AG04450 (cell line): ENCODE measurements around the gene MADD. TPM values are rescaled to one million over a fixed set of nuclear protein-coding genes. Genes with fewer than 3 reads are reported as not detected.

Experiments used
- CTCF ChIA-PET: fragments of 300-600, 350-600 bp; formaldehyde crosslinking; extraction: SDS; loops from one replicate; lab custom pipeline; 2022; ENCODE audit warnings: antibody characterized with exemption, inconsistent platforms; lab: Charles Lee
- POLR2A ChIA-PET: fragments of 350-600 bp; formaldehyde crosslinking; extraction: SDS; loops from one replicate; lab custom pipeline; 2021; ENCODE audit warnings: antibody characterized with exemption, inconsistent platforms; lab: Yijun Ruan, JAX
- DNase-seq: peaks from one replicate; pipeline ENCODE4 v3.0.0-alpha.2; 2011; ENCODE audit warnings: low read depth, low spot score
- H3K27ac ChIP-seq: one replicate; pipeline ENCODE4 v1.5.1; 2012; ENCODE audit warnings: low read depth, low read length, control low read depth
- H3K27me3 ChIP-seq: one replicate; pipeline ENCODE4 v1.6.0; 2012; ENCODE audit warnings: low read length; ENCODE audit not compliant: control insufficient read depth, insufficient read depth
- H3K4me3 ChIP-seq: 2 replicates; pipeline ENCODE4 v1.5.1; 2011; ENCODE audit warnings: mild to moderate bottlenecking, low read depth, low read length, control low read depth
- H3K9me3 ChIP-seq: 2 replicates; pipeline ENCODE4 v1.5.1; 2012; ENCODE audit warnings: low read length; ENCODE audit not compliant: control insufficient read depth, insufficient read depth
- CTCF ChIP-seq: IDR thresholded peaks from 2 replicates; pipeline ENCODE4 v1.5.1; 2011; ENCODE audit warnings: low read depth, low read length, control low read depth, inconsistent platforms
- polyA plus RNA-seq: library from polyadenylated mRNA; depleted of rRNA; stranded (reverse); fragments of >200 nt; gene quantifications from 2 replicates; pipeline ENCODE4 v1.2.3, GENCODE V29; 2011

Gene MADD
- polyA plus RNA-seq, 1 experiment, result 10.5 TPM

GRCh38 chr11:47244448-47245350 lies 25.2 kb upstream of the MADD start:
- H3K9me3 ChIP-seq, result no peaks in the 10 kb centered on the region
- CTCF ChIA-PET, result interaction anchor here (0.6 to 1.5 kb wide), 2 partner anchors 15 to 195 kb away, joined by 3 to 4 read pairs; no protein-coding TSS in a partner anchor
- TF ChIP-seq CTCF, result no peak
- no peak for DNase-seq
- H3K4me3 ChIP-seq, result no peak overlapping the region
- no peak overlapping the region for H3K27ac ChIP-seq
- no peaks in the 10 kb centered on the region for H3K27me3 ChIP-seq
- POLR2A ChIA-PET, result no interaction called here

DNA sequence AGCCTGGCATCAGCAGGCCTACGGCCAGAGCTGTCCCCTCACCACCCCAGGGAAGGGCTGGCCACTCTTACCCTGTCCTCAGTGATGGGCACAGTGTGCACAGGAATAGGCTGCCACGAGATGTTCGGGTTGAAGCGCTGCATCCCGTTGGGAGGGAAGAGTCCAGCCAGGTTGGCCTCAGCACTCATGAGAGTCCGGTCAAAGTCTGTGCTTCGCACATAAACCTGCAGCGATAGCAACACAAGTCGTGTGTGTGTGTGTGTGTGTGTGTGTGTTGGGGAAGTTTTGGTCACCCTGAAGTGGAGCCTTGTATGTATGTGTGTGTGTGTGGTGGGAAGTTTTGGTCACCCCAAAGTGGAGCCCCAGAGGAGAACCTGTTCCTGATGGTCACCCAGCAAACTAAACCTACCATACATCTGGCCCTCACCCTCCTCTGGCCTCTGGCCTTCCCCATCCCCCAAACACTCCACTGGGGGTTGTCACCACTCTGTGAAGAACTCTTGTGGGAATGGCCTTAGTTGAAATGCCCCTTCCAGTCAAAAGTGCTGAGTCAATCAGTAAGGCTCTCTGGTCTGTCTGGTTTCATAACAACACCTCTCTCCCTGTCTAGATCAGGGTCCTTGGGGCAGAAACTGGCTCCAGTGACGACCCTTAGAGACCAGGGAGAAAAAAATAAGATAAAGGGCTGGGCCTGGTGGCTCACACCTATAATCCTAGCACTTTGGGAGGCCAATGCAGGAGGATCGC lies 24.1 kb upstream of the MADD start:
- H3K27ac ChIP-seq, result no peak overlapping the region
- POLR2A ChIA-PET, result no interaction called here
- no peak overlapping the region for H3K4me3 ChIP-seq
- no peaks in the 10 kb centered on the region for H3K27me3 ChIP-seq
- no peak for DNase-seq
- no peak for TF ChIP-seq CTCF
- H3K9me3 ChIP-seq, result no peaks in the 10 kb centered on the region
- CTCF ChIA-PET, result interaction anchor here (1.1 to 1.5 kb wide), 2 partner anchors 14 to 109 kb away, joined by 4 to 5 read pairs; no protein-coding TSS in a partner anchor

- CTCF ChIA-PET, result interaction anchor here (1.1 to 4.0 kb wide), 4 partner anchors 11 to 107 kb away, joined by 3 to 31 read pairs (median 8); partner anchors contain the start of gene NR1H3
Measured at GRCh38 chr11:47247502-47247901, 22.4 kb upstream of the MADD start.

GRCh38 chr11:47248304-47248663 lies 21.6 kb upstream of the MADD start:
- peak overlapping the region; percentile 77 for H3K27ac ChIP-seq
- ChIA-PET POLR2A (interaction anchor here (0.6 to 1.9 kb wide), 11 partner anchors 9 to 63 kb away, joined by 3 to 19 read pairs (median 4); partner anchors contain the start of genes DDB2 and NR1H3), CTCF (interaction anchor here (0.8 to 4.0 kb wide), 7 partner anchors 10 to 126 kb away, joined by 3 to 31 read pairs (median 7); partner anchors contain the start of gene NR1H3)
- no peaks in the 10 kb centered on the region for H3K9me3 ChIP-seq
- TF ChIP-seq CTCF, result no peak
- DNase-seq, result no peak
- peak overlapping the region; percentile 97 for H3K4me3 ChIP-seq
- no peaks in the 10 kb centered on the region for H3K27me3 ChIP-seq

More at GRCh38 chr11:47247502-47247901, 22.4 kb upstream of the MADD start:
- no peaks in the 10 kb centered on the region for H3K27me3 ChIP-seq
- no peaks in the 10 kb centered on the region for H3K9me3 ChIP-seq
- no peak for TF ChIP-seq CTCF
- POLR2A ChIA-PET, result interaction anchor here (1.9 kb wide), 1 partner anchor 10 kb away, joined by 19 read pairs; the partner anchor contains the start of gene NR1H3
- no peak for DNase-seq
- H3K27ac ChIP-seq, result no peak overlapping the region
- H3K4me3 ChIP-seq, result peak overlapping the region; percentile 0; the same call in 1 of the 2 replicates
